Activated CD8-positive, alpha-beta memory T cell treated with anti-CD3 and anti-CD28 coated beads for 48 hours (primary cell): Measurements from ENCODE around the gene C16orf96.

Source experiments
- DNase-seq, 3 experiments: peaks; one replicate each; pipeline ENCODE4 v3.0.0-alpha.2; 2020; ENCODE audit warnings: low read depth in 2 of 3, low spot score in 2 of 3

C16orf96 gene

DNA sequence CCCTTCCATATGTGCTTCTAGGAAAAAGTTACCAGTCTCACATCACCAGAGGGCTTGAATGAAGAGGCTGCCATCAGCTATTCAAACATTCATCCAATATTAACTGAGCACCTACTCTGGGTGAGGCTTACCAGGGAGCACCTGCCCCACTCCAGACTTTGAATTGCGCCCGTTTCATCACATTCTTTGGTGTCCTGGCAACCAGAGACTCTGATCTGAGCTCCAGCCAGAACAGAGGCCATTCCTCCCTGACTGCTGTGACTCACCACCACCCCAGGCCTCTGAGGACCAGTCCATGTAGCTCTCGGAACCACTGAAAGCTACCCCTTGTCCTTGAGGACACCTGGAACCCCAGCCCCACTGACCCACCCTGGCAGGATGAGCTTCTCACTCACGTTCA lies at the start of gene C16orf96:
TSS of gene C16orf96 (plus strand) at position 229 of the 400 bp plus-strand sequence. CDS start at position 379, 150 bp downstream.
- no peak for DNase-seq

DNA sequence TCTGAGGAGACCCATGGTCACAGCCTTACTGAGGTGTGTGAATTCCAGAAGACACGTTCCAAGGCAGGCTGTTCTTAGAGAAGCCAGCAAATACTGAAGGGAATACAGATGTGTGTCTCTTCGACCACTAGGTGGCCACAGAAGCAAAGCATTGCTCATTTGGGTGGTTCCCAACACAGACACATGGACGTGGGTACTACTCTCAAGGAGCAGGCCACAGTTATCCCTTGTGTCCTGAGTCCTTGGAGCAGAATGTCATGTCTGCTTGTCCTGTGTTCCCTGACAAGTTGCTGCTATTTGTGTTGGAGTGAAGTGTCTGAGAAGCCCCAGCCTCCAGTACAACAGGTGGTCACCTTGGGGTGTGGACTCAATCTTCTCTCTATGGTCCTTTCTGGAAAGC lies 49.7 kb upstream of the C16orf96 start:
- DNase-seq, result no peak

GRCh38 chr16:4507588-4508345 lies 48.4 kb upstream of the C16orf96 start:
- no peak for DNase-seq

DNA sequence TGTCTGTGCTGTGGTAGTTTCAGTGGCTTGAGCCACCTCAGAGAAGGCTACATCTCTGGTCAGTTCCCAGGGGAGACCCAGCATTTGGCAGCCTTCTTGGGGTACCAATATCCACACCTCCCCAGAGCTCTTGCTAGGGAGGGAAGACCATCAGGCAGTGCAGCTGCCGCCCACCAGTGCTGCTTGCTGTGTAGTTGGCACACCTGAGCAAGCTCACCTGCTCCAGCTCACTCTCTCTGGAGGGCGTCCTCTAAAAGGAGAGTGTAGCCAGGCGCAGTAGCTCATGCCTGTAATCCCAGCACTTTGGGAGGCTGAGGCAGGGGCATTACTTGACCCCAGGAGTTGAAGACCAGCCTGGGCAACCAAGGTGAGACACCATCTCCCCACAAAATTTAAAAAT lies 47.3 kb upstream of the C16orf96 start:
- DNase-seq, result no peak

DNA sequence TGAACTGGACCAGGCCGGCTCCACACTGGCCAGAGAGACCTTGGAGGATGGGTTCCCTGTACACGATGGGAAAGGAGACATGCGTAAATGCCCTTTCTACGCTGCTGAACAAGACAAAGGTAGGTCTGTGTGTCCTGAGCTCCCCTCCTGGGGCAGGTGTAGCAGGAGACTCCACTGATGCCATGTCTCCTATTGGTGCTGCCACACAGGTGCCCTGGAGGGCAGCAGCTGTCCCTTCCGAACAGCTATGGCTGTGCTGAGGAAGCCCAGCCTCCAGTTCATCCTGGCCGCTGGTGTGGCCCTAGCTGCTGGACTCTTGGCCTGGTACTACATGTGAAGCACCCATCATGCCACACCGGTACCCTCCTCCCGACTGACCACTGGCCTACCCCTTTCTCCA lies 46.7 kb upstream of the C16orf96 start:
- DNase-seq, result no peak

DNA sequence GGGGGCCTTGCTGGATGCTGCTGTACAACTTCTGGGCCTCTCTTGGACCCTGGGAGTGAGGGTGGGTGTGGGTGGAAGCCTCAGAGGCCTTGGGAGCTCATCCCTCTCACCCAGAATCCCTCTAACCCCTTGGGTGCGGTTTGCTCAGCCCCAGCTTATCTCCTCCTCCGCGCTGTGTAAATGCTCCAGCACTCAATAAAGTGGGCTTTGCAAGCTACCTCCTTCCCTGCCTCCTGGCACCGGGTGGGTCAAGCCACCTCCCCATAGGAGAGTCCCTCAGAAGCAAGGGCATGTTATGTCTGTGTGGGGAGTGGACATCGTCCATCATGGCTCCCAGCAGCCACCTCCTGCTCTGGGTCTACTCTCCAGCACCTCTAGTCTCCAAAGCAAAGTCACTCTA lies 46.0 kb upstream of the C16orf96 start:
- DNase-seq, result no peak

DNA sequence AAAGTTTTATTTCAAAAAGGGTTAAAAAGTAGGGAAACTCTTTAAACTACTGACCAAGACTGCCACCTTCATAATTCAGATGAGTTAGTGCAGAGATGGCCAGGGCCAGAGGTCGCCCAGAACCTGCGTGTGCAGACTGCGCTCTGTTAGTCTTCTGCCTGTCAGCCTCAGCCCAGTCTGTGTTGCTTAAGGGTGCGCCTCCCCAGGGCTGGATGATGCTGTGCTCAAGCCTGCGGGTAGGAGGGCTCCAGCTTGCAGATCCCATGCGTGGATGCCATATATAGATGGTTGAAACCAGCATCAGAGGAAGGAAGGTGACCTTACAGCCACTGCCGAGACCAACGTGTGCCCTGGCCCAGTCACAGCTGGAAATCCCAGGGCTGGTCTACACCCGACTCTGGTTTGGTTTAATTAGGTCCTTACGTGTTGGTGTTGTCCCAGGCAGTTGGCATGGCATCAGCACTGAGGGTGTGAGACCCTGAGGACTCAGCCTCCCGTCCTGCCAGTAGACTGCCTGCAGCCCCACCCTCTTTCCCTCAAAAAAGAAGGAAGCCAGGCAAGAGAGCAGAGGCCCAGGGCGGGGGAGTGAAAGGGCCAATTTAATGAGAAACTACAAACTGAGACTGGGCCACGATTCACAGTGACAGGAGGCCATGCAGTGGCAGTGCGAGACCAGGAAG lies 45.3 kb upstream of the C16orf96 start:
- no peak for DNase-seq

GRCh38 chr16:4511441-4512082 lies 44.6 kb upstream of the C16orf96 start:
- no peak for DNase-seq

DNA sequence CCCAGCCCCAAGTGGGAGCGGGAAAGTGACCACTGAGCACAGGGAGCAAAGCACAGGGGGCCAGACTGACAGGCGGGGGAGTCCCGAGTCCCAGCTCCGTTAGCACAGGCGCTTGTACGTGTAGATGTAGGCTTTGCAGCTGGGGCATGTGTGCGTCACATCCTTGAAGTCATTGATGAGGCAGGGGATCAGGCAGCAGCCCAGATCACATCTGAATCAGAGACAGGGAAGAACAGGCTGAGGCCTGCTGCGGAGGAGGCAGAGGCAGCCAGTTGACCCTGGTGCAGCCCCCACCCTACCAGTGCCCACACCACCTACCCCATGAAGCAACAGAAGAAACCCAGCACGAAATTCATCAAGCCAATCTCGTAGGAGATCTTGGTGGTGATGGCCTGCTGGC lies 43.7 kb upstream of the C16orf96 start:
- no peak for DNase-seq

GRCh38 chr16:4513086-4513860 lies 42.9 kb upstream of the C16orf96 start:
- no peak for DNase-seq

- no peak for DNase-seq
These were observed 42.3 kb upstream of the C16orf96 start for GRCh38 chr16:4513881-4514280.

GRCh38 chr16:4514606-4515005 lies 41.5 kb upstream of the C16orf96 start:
- DNase-seq, result no peak

DNA sequence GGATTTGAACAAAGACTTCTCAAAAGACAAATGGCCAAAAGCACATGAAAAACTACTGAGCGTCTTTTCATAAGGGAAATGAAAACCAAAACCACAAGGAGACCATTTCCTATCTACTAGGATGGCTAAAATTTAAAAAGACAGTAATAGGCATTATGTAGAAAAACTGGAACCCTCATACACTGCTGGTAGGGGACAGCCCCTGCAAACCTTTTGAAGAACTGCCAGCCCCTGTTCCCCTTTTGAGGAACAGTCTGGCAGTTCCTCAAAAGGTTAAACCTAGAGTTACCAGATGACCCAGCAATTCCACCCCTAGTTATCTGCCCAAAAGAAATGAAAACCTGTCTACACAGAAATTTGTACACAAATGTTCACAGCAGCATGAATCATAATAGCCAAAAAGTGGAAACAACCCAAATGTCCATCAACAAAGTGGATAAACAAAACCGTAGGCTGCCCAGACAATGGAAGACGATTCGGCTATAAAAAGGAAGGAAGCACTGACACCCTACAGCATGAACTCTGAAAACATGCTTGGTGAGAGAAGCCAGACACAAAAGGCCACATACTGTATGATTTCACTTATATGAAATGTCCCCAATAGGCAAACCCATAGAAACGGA lies 40.4 kb upstream of the C16orf96 start:
- DNase-seq, result no peak

- no peak for DNase-seq
These were observed 38.1 kb upstream of the C16orf96 start for GRCh38 chr16:4517812-4518680.

DNA sequence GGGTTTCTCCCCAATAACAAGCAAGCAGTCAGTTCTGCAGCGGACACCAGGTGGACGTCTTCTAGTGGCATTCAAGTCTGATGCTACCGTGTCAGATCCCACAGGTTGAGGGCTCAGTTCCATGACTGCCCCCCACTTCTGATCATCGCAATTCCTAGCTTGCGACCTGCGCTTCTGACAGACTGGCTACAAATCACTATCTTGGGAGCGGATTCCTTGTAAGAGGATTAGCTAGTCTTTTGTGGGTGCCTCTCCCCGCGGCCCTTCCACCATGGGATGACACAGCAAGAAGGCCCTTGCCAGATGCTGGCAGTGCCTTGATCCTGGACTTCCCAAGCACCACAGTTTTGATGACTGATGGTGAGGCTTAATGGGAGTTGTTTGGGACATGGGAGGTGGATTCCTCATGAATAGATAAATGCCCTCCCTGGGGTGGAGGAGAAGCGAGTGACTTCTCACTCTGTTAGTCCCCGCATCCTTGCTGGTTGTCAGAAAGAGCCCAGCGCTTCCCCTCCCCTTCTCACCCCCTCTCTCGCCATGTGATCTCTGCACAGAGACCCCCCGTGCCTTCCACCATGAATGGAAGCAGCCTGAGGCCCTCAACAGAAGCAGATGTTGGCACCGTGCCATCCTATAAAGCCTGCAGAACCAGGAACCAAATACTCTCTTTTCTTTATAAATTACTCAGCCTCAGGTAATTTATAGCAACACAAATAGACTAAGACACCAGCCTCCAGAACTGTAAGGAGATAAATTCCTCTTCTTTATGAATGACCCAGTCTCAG lies 36.7 kb upstream of the C16orf96 start:
- DNase-seq, result no peak

- DNase-seq, result no peak
These were observed 35.2 kb upstream of the C16orf96 start for GRCh38 chr16:4520913-4521312.

DNA sequence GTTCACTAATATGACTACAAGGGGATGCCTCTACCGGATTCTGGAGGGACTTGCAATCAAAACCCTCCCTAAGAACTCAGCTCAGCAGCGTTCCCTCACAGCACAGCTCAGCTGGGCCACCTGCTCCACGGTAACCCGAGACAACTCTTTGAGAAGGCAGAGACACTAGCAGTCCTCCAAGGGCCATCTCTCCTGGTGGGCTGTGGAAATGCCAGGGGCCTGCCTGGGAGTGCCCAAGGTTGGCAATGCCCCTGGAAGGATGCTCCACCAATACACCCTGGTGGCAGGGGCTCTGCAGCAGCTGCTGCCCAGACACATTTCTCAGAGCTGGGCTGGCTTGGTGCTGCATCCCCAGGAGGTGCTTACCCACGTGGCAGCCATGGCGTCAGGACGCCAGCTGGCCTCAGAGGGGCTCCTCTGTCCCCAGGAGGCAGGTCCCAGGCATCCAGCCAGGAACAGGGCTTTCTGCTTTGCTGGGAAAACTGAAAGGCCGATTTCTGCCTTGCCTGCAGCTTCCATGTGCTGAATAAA lies 34.0 kb upstream of the C16orf96 start:
- DNase-seq, result no peak

GRCh38 chr16:4523686-4524085 lies 32.5 kb upstream of the C16orf96 start:
- no peak for DNase-seq

DNA sequence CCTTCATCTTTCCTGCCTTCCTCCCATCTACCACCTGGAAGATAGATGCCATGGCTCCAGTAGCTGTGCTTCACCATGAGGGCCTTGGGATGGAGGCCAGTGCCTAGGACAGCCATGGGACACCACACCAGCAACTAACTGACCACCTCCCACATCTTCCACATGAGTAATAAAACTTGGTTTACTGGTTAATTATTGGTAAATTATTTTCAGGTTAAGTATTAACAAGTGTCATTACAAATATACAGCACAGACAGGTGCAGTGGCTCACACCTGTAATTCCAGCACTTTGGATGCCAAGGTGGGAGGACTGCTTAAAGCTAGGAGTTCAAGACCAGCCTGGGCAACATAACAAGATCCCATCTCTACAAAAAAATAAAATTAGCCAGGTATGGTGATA lies 31.6 kb upstream of the C16orf96 start:
- DNase-seq, result no peak
